Effector memory CD8-positive, alpha-beta T cell (primary cell): ENCODE measurements around the gene LAMA5.

Experiments used
- ATAC-seq: fragments of 150-1000 bp; cut with Tn5 transposase; replicated peaks from 2 replicates; pipeline ENCODE4 v1.10.0; 2021; ENCODE audit warnings: mild to moderate bottlenecking, moderate library complexity
- DNase-seq, 3 experiments: peaks; one replicate each; pipeline ENCODE4 v3.0.0; 2021
- H3K27ac Mint-ChIP-seq, 2 donors: one replicate each; pipeline ENCODE4 v1.8.0; 2022; ENCODE audit warnings: mild to moderate bottlenecking in 2 of 2, mixed read lengths in 2 of 2, moderate library complexity in 2 of 2
- H3K27me3 Mint-ChIP-seq, 2 donors: one replicate each; pipeline ENCODE4 v1.8.0; 2022; ENCODE audit warnings: mixed read lengths in 2 of 2
- H3K36me3 Mint-ChIP-seq: one replicate; pipeline ENCODE4 v1.8.0; 2022; ENCODE audit warnings: mild to moderate bottlenecking, moderate library complexity, mixed read lengths; ENCODE audit not compliant: insufficient read depth
- H3K4me1 Mint-ChIP-seq, 2 donors: one replicate each; pipeline ENCODE4 v1.8.0; 2022; ENCODE audit warnings: low read depth in 2 of 2, mixed read lengths in 2 of 2
- H3K4me3 Mint-ChIP-seq, 2 donors: one replicate each; pipeline ENCODE4 v1.8.0; 2022; ENCODE audit warnings: mild to moderate bottlenecking in 2 of 2, mixed read lengths in 2 of 2, moderate library complexity in 2 of 2
- H3K9me3 Mint-ChIP-seq, 2 donors: one replicate each; pipeline ENCODE4 v1.8.0; 2022; ENCODE audit warnings: mixed read lengths in 2 of 2

The LAMA5 gene

GRCh38 chr20:62312662-62312977, 54.5 kb downstream of the LAMA5 start:
- Mint-ChIP-seq H3K9me3 (no peaks in the 10 kb centered on the region), H3K4me1 (no peaks in the 10 kb centered on the region), H3K27ac (no peak overlapping the region), H3K27me3 (no peaks in the 10 kb centered on the region), H3K4me3 (no peak overlapping the region), H3K36me3 (peaks cover 22% of the 10 kb centered on the region)
- no peak for ATAC-seq
- no peak for DNase-seq

- no peak overlapping the region for H3K27ac Mint-ChIP-seq
- ATAC-seq, result no peak
- no peaks in the 10 kb centered on the region for H3K9me3 Mint-ChIP-seq
- H3K27me3 Mint-ChIP-seq, result no peaks in the 10 kb centered on the region
- no peak for DNase-seq
- peaks cover 22% of the 10 kb centered on the region for H3K36me3 Mint-ChIP-seq
- no peaks in the 10 kb centered on the region for H3K4me1 Mint-ChIP-seq
- no peak overlapping the region for H3K4me3 Mint-ChIP-seq
Measured at GRCh38 chr20:62311832-62312661, 55.1 kb downstream of the LAMA5 start.

- DNase-seq (no peak), ATAC-seq (no peak)
- no peak overlapping the region for H3K27ac Mint-ChIP-seq
- H3K4me3 Mint-ChIP-seq, result no peak overlapping the region
- no peaks in the 10 kb centered on the region for H3K27me3 Mint-ChIP-seq
- H3K9me3 Mint-ChIP-seq, result no peaks in the 10 kb centered on the region
- no peaks in the 10 kb centered on the region for H3K4me1 Mint-ChIP-seq
- H3K36me3 Mint-ChIP-seq, result peaks cover 22% of the 10 kb centered on the region
Measured at GRCh38 chr20:62311150-62311549, 56.0 kb downstream of the LAMA5 start.

GRCh38 chr20:62310757-62311121, 56.4 kb downstream of the LAMA5 start:
- ATAC-seq (no peak), DNase-seq (no peak)
- peak overlapping the region in 1 of 2 donors; percentile 6 for H3K27ac Mint-ChIP-seq
- H3K9me3 Mint-ChIP-seq, result no peaks in the 10 kb centered on the region
- peaks cover 19% of the 10 kb centered on the region for H3K36me3 Mint-ChIP-seq
- no peak overlapping the region for H3K4me3 Mint-ChIP-seq
- no peaks in the 10 kb centered on the region for H3K4me1 Mint-ChIP-seq
- H3K27me3 Mint-ChIP-seq, result no peaks in the 10 kb centered on the region

GRCh38 chr20:62309947-62310756, 57.0 kb downstream of the LAMA5 start:
- no peaks in the 10 kb centered on the region for H3K9me3 Mint-ChIP-seq
- H3K36me3 Mint-ChIP-seq, result peaks cover 25% of the 10 kb centered on the region
- DNase-seq, result no peak
- H3K4me3 Mint-ChIP-seq, result no peak overlapping the region
- H3K27me3 Mint-ChIP-seq, result no peaks in the 10 kb centered on the region
- H3K27ac Mint-ChIP-seq, result peak overlapping the region in 1 of 2 donors; percentile 6
- H3K4me1 Mint-ChIP-seq, result peaks cover 3 to 4% of the 10 kb centered on the region in 2 donors
- no peak for ATAC-seq

- H3K4me3 Mint-ChIP-seq, result no peak overlapping the region
- H3K36me3 Mint-ChIP-seq, result peaks cover 31% of the 10 kb centered on the region
- H3K4me1 Mint-ChIP-seq, result peaks cover 5 to 8% of the 10 kb centered on the region in 2 donors
- ATAC-seq (no peak), DNase-seq (no peak)
- no peaks in the 10 kb centered on the region for H3K27me3 Mint-ChIP-seq
- no peak overlapping the region for H3K27ac Mint-ChIP-seq
- no peaks in the 10 kb centered on the region for H3K9me3 Mint-ChIP-seq
Measured at GRCh38 chr20:62309198-62309944, 57.7 kb downstream of the LAMA5 start.

- Mint-ChIP-seq H3K27ac (no peak overlapping the region), H3K4me1 (peaks cover 13 to 16% of the 10 kb centered on the region in 2 donors), H3K36me3 (peaks cover 31% of the 10 kb centered on the region), H3K27me3 (no peaks in the 10 kb centered on the region), H3K4me3 (no peak overlapping the region), H3K9me3 (no peaks in the 10 kb centered on the region)
- no peak for ATAC-seq
- no peak for DNase-seq
Measured at GRCh38 chr20:62308102-62308822, 58.9 kb downstream of the LAMA5 start.

GRCh38 chr20:62307226-62308101, 59.6 kb downstream of the LAMA5 start:
- Mint-ChIP-seq H3K9me3 (no peaks in the 10 kb centered on the region), H3K4me1 (peaks cover 13 to 16% of the 10 kb centered on the region in 2 donors), H3K27ac (no peak overlapping the region), H3K36me3 (peaks cover 28% of the 10 kb centered on the region), H3K27me3 (no peaks in the 10 kb centered on the region), H3K4me3 (no peak overlapping the region)
- ATAC-seq (no peak), DNase-seq (no peak)

GRCh38 chr20:62306414-62307187, 60.5 kb downstream of the LAMA5 start:
- Mint-ChIP-seq H3K27ac (no peak overlapping the region), H3K9me3 (no peaks in the 10 kb centered on the region), H3K36me3 (peaks cover 32% of the 10 kb centered on the region), H3K4me1 (peaks cover 18 to 20% of the 10 kb centered on the region in 2 donors), H3K27me3 (no peaks in the 10 kb centered on the region), H3K4me3 (no peak overlapping the region)
- DNase-seq (no peak), ATAC-seq (no peak)

GRCh38 chr20:62305765-62306413, 61.2 kb downstream of the LAMA5 start:
- Mint-ChIP-seq H3K9me3 (no peaks in the 10 kb centered on the region), H3K27me3 (no peaks in the 10 kb centered on the region), H3K4me1 (peaks cover 19 to 23% of the 10 kb centered on the region in 2 donors), H3K4me3 (peak overlapping the region; percentile 65 to 98), H3K27ac (peak overlapping the region in 1 of 2 donors; percentile 66), H3K36me3 (peaks cover 32% of the 10 kb centered on the region)
- DNase-seq (no peak), ATAC-seq (no peak)

GRCh38 chr20:62305149-62305764, 61.9 kb downstream of the LAMA5 start:
- ATAC-seq, result no peak
- peak overlapping the region in 1 of 2 donors; percentile 66 for H3K27ac Mint-ChIP-seq

More at GRCh38 chr20:62305149-62305764, 61.9 kb downstream of the LAMA5 start:
- Mint-ChIP-seq H3K9me3 (no peaks in the 10 kb centered on the region), H3K4me3 (peak overlapping the region; percentile 92 to 98), H3K27me3 (no peaks in the 10 kb centered on the region), H3K4me1 (peaks cover 19 to 23% of the 10 kb centered on the region in 2 donors), H3K36me3 (peaks cover 32% of the 10 kb centered on the region)
- DNase-seq, result no peak
